Natural killer cell (primary cell): ENCODE results near the gene MMEL1. TPM values are rescaled to one million over a fixed set of nuclear protein-coding genes. Genes with fewer than 3 reads are reported as not detected.

Experiments used
- ATAC-seq, 3 donors: fragments of 150-1000 bp in 2 of 3; fragments of 200-7000 bp in 1 of 3; cut with Tn5 transposase; 1 replicate in 1 of 3; 2 replicates in 2 of 3; pipeline ENCODE4 v1.10.0; 2021; ENCODE audit warnings: mild to moderate bottlenecking in 2 of 3, moderate library complexity in 2 of 3
- DNase-seq, 2 donors: peaks; one replicate each; pipeline versions ENCODE4 v3.0.0 to v3.0.0-alpha.2; 2013 to 2021; ENCODE audit warnings: mixed read lengths in 1 of 2
- H3K27ac ChIP-seq: one replicate; pipeline ENCODE4 v1.5.1; 2013; ENCODE audit warnings: mild to moderate bottlenecking, low read length
- H3K27me3 ChIP-seq: one replicate; pipeline ENCODE4 v1.6.1; 2013; ENCODE audit warnings: low read length; ENCODE audit not compliant: control insufficient read depth, insufficient read depth
- H3K36me3 ChIP-seq: one replicate; pipeline ENCODE4 v1.6.1; 2013; ENCODE audit warnings: low read length; ENCODE audit not compliant: control insufficient read depth, insufficient read depth
- H3K4me1 ChIP-seq: one replicate; pipeline ENCODE4 v1.6.1; 2013; ENCODE audit warnings: low read length; ENCODE audit not compliant: control insufficient read depth, insufficient read depth
- H3K4me3 ChIP-seq: one replicate; pipeline ENCODE4 v1.5.1; 2013; ENCODE audit warnings: low read length
- H3K9me3 ChIP-seq: one replicate; pipeline ENCODE4 v1.6.1; 2013; ENCODE audit warnings: low read length; ENCODE audit not compliant: control insufficient read depth, insufficient read depth
- H3K27ac Mint-ChIP-seq, 2 donors: one replicate each; pipeline ENCODE4 v1.8.0; 2022; ENCODE audit warnings: mild to moderate bottlenecking in 2 of 2, mixed read lengths in 2 of 2, moderate library complexity in 1 of 2
- H3K27me3 Mint-ChIP-seq, 2 donors: one replicate each; pipeline ENCODE4 v1.8.0; 2022; ENCODE audit warnings: low read depth in 2 of 2, mixed read lengths in 2 of 2
- H3K36me3 Mint-ChIP-seq: one replicate; pipeline ENCODE4 v1.8.0; 2022; ENCODE audit warnings: mixed read lengths
- H3K4me1 Mint-ChIP-seq, 2 donors: one replicate each; pipeline ENCODE4 v1.8.0; 2022; ENCODE audit warnings: mixed read lengths in 2 of 2
- H3K4me3 Mint-ChIP-seq: one replicate; pipeline ENCODE4 v1.8.0; 2022; ENCODE audit warnings: mild to moderate bottlenecking, moderate library complexity, mixed read lengths
- H3K9me3 Mint-ChIP-seq, 2 donors: one replicate each; pipeline ENCODE4 v1.8.0; 2022; ENCODE audit warnings: mixed read lengths in 2 of 2
- WGBS: methylation state at CpG from one replicate; pipeline ENCODE4 v1.1.7; 2013; ENCODE audit warnings: missing lambda C conversion rate; ENCODE audit not compliant: insufficient coverage; 5-methylcytosine and 5-hydroxymethylcytosine counted together
- intact Hi-C: fragments of 100-400 bp; cut with micrococcal nuclease; formaldehyde crosslinking; loops from one replicate; pipeline ENCODE4 v1.14.2; 2022
- total RNA-seq, 4 donors: library from RNA; stranded (reverse); fragments of 120-200 nt in 1 of 4; gene quantifications; one replicate each; pipeline versions ENCODE4 v1.2.3 to v1.2.4, GENCODE V29; 2013 to 2022
- TF ChIP-seq, protein P1 (sequence below): fragments of 200-600 bp; IDR thresholded peaks from one replicate; pipeline ENCODE4 v1.8.0; 2022; ENCODE audit warnings: antibody characterized with exemption

Gene MMEL1
- total RNA-seq, 3 donors from 2014 or later (not counting 1 experiment from before 2014, with no cell fraction given), result 1.3 to 2.0 TPM; not detected in 1

DNA sequence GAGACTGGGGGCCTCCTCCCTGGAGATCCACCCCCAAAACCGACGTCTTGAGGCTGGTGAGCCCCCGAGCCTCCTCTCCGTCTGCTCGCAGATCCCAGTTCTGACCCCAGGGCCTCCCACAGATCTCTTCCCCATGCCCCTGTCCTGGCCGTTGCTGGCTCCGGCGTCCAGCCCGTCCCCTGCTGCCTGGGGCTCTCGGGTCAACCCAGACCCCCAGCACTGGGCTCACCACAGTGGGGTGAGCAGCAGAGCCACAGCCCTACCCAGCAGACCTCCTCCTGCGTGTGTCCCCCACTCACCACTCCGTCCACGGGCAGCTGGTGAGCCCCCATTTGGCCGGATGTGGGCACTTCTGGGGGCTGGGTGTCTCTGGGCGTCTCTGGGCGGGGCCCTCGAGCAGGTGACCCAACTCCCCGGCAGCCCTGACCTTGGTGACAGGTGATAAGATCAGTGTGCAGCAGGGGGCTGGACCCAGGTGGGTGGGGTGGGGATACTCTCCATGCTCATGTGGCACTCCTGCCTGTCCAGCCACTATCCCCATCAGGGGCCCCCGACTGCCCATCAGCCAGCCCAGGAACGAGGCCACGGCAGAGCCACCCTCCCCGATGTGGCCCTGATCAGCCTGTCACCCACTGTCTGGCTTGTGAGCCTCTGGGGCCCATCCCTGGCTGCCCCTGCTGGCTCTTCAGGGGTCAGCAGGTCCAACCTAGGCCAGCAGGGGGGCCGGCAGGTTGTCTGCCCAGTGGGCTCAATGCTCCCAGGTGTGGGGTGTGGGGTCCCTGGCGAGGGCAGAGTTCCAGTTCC is 75.9 kb downstream of the MMEL1 start:
- no peaks in the 10 kb centered on the region for H3K9me3 ChIP-seq
- Mint-ChIP-seq H3K4me1 (peaks cover 19 to 58% of the 10 kb centered on the region in 2 donors), H3K27ac (peak overlapping the region; percentile 96 to 99), H3K9me3 (no peaks in the 10 kb centered on the region), H3K36me3 (no peaks in the 10 kb centered on the region), H3K4me3 (peak overlapping the region; percentile 94), H3K27me3 (no peaks in the 10 kb centered on the region)
- peak overlapping the region; percentile 97 for H3K27ac ChIP-seq
- peaks cover 46% of the 10 kb centered on the region for H3K4me1 ChIP-seq
- H3K4me3 ChIP-seq, result peak overlapping the region; percentile 80
- WGBS, result 4% methylated on average over 24 of the region's 24 CpGs
- ATAC-seq, result peak; percentile 16 to 43 (median 28)
- TF ChIP-seq, protein P1, sequence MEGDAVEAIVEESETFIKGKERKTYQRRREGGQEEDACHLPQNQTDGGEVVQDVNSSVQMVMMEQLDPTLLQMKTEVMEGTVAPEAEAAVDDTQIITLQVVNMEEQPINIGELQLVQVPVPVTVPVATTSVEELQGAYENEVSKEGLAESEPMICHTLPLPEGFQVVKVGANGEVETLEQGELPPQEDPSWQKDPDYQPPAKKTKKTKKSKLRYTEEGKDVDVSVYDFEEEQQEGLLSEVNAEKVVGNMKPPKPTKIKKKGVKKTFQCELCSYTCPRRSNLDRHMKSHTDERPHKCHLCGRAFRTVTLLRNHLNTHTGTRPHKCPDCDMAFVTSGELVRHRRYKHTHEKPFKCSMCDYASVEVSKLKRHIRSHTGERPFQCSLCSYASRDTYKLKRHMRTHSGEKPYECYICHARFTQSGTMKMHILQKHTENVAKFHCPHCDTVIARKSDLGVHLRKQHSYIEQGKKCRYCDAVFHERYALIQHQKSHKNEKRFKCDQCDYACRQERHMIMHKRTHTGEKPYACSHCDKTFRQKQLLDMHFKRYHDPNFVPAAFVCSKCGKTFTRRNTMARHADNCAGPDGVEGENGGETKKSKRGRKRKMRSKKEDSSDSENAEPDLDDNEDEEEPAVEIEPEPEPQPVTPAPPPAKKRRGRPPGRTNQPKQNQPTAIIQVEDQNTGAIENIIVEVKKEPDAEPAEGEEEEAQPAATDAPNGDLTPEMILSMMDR, result no peak
- peaks cover 37% of the 10 kb centered on the region for H3K36me3 ChIP-seq
- H3K27me3 ChIP-seq, result no peaks in the 10 kb centered on the region
- DNase-seq, result peak; percentile 50 to 55
- intact Hi-C loops, result loop anchor here (2.0 kb wide), 1 partner anchor 28 kb away; no protein-coding TSS in a partner anchor

GRCh38 chr1:2556277-2556677 is 76.5 kb downstream of the MMEL1 start, which contains the start of gene TNFRSF14:
TSS of gene TNFRSF14 (plus strand) at chr1:2556371. CDS start at chr1:2556665, 294 bp downstream.
- peaks cover 31% of the 10 kb centered on the region for H3K36me3 ChIP-seq
- H3K27ac ChIP-seq, result peak within 1 kb of the TSS; percentile 97
- no peaks in the 10 kb centered on the region for H3K27me3 ChIP-seq
- H3K9me3 Mint-ChIP-seq, result no peaks in the 10 kb centered on the region
- ATAC-seq (peak; percentile 74 to 82 (median 77)), DNase-seq (peak; percentile 71 to 91)
- peaks cover 19 to 55% of the 10 kb centered on the region in 2 donors for H3K4me1 Mint-ChIP-seq
- 0% methylated on average over 16 of the region's 16 CpGs for WGBS
- H3K9me3 ChIP-seq, result no peaks in the 10 kb centered on the region
- H3K4me1 ChIP-seq, result peaks cover 46% of the 10 kb centered on the region
- intact Hi-C loops, result loop anchor here (2.0 kb wide), 1 partner anchor 29 kb away; no protein-coding TSS in a partner anchor
- TF ChIP-seq, protein P1, result peak; percentile 35
- peak within 1 kb of the TSS; percentile 80 for H3K4me3 ChIP-seq
- H3K27ac Mint-ChIP-seq, result peak within 1 kb of the TSS; percentile 96 to 99
- H3K4me3 Mint-ChIP-seq, result peak within 1 kb of the TSS; percentile 94
- H3K36me3 Mint-ChIP-seq, result no peaks in the 10 kb centered on the region
- no peaks in the 10 kb centered on the region for H3K27me3 Mint-ChIP-seq

DNA sequence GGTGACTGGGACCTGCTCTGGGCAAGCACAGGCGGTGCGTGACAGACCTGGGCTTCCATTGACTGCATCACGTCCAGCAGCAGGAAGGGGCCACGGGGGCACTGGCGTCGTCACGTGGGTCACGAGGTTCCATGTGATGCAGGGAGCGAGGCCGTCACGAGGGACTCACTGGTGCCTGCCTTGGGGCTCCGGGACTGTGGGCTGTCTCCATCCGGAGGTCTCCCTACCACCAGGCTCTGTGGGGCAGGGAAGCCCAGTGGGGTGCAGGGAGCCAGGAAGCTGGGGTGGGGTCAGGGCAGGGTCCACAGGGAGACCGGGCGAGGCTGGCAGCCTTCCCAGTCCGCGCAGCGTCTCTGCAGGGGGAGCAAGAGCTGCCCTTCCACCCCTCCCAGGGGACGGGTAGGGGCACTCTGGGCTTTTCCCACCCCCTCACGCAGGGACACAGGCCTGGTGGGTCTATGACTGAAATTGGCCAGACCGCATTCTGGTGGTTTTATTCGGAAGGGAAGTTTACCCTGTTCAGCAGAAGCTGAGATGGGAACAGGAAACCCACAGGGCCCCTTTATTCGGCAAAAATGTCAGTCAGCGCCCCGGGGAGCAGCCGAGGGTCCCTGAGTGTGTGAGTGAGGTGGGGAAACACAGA is 77.1 kb downstream of the MMEL1 start:
- 0% methylated on average over 26 of the region's 26 CpGs for WGBS
- intact Hi-C loops, result loop anchor here (2.0 kb wide), 1 partner anchor 29 kb away; no protein-coding TSS in a partner anchor
- ATAC-seq (peak; percentile 62 to 76 (median 71)), DNase-seq (peak; percentile 80 to 88)
- Histone ChIP-seq H3K4me1 (peaks cover 46% of the 10 kb centered on the region), H3K4me3 (peak overlapping the region; percentile 80), H3K36me3 (peaks cover 28% of the 10 kb centered on the region), H3K27me3 (no peaks in the 10 kb centered on the region), H3K27ac (peak overlapping the region; percentile 97), H3K9me3 (no peaks in the 10 kb centered on the region)
- Mint-ChIP-seq H3K36me3 (no peaks in the 10 kb centered on the region), H3K9me3 (no peaks in the 10 kb centered on the region), H3K4me1 (peaks cover 19 to 50% of the 10 kb centered on the region in 2 donors), H3K27ac (peak overlapping the region; percentile 96 to 99), H3K4me3 (peak overlapping the region; percentile 94), H3K27me3 (no peaks in the 10 kb centered on the region)
- TF ChIP-seq, protein P1, result no peak
